HFF-Myc (cell line): ENCODE measurements around the gene CCDC92.

ENCODE experiments used
- DNase-seq: peaks from one replicate; pipeline ENCODE4 v3.0.0-alpha.2; 2011; ENCODE audit warnings: low read depth; ENCODE audit errors: extremely low read depth
- H3K4me3 ChIP-seq: replicated peaks from 2 replicates; pipeline ENCODE4 v1.5.1; 2011; ENCODE audit warnings: low read depth, mild to moderate bottlenecking, control low read depth, low read length
- TF ChIP-seq, protein P1 (sequence below): IDR thresholded peaks from 2 replicates; pipeline ENCODE4 v1.5.1; 2012; ENCODE audit warnings: mild to moderate bottlenecking, low read depth, low read length, control low read depth; ENCODE audit errors: missing control alignments

CCDC92 gene

DNA sequence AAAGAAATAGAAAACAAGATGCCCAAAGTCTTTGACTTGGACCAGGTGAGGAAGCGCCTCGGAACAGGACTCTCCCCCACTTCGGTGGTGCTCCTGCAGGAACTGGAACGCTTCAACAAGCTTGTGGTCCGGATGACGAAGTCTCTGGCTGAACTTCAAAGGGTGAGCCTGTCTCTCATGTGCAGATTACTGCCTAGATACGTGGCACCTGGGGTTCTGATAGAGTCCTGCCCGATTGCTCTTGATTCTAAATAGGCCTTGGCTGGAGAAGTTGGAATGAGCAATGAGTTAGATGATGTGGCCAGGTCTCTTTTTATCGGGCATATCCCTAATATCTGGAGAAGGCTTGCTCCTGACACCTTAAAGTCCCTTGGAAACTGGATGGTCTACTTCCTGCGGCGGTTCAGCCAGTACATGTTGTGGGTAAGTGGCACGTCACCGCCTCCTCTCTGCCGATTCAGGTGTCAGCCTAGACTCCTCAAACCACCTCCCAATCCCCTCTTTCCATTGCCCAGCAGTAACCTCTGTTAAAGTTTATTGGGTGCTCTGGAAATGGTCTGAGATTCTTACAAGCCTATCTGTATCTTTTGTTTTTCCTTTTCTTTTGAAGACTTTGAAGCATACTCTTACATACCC is 40.8 kb downstream of the CCDC92 start:
- H3K4me3 ChIP-seq, result no peak overlapping the region
- DNase-seq, result no peak

GRCh38 chr12:123929946-123930583 is 42.6 kb downstream of the CCDC92 start:
- H3K4me3 ChIP-seq, result no peak overlapping the region
- no peak for DNase-seq
- TF ChIP-seq, protein P1, sequence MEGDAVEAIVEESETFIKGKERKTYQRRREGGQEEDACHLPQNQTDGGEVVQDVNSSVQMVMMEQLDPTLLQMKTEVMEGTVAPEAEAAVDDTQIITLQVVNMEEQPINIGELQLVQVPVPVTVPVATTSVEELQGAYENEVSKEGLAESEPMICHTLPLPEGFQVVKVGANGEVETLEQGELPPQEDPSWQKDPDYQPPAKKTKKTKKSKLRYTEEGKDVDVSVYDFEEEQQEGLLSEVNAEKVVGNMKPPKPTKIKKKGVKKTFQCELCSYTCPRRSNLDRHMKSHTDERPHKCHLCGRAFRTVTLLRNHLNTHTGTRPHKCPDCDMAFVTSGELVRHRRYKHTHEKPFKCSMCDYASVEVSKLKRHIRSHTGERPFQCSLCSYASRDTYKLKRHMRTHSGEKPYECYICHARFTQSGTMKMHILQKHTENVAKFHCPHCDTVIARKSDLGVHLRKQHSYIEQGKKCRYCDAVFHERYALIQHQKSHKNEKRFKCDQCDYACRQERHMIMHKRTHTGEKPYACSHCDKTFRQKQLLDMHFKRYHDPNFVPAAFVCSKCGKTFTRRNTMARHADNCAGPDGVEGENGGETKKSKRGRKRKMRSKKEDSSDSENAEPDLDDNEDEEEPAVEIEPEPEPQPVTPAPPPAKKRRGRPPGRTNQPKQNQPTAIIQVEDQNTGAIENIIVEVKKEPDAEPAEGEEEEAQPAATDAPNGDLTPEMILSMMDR, result no peak

More for the DNA sequence above, 40.8 kb downstream of the CCDC92 start:
- TF ChIP-seq, protein P1, result no peak

- no peak overlapping the region for H3K4me3 ChIP-seq
- TF ChIP-seq, protein P1, result no peak
- no peak for DNase-seq
Measured at GRCh38 chr12:123928897-123929296, 43.7 kb downstream of the CCDC92 start.

- TF ChIP-seq, protein P1, result no peak
- H3K4me3 ChIP-seq, result no peak overlapping the region
Measured at GRCh38 chr12:123928274-123928865, 44.3 kb downstream of the CCDC92 start.

DNA sequence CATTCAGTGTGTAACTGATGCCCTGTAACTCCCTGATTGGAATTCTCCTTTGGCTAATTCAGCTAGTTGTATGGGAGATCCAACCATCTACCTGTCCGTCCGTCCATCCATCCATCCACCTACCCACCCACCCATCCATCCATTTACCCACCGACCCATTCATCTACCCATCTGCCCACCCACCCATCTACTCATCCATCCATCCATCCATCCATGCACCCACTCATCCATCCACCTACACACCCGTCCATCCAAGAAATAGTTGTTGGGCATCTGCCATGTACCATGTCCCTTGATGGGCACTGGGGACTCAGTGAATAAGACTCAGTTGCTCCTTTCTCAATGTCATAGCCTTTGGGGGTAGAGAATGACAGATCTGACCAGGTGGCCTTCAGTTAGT is 48.1 kb downstream of the CCDC92 start:
- TF ChIP-seq, protein P1, result no peak

More at GRCh38 chr12:123928274-123928865, 44.3 kb downstream of the CCDC92 start:
- no peak for DNase-seq

GRCh38 chr12:123923927-123924326 is 48.7 kb downstream of the CCDC92 start:
- H3K4me3 ChIP-seq, result no peak overlapping the region
- DNase-seq, result no peak
- TF ChIP-seq, protein P1, result no peak

More for the DNA sequence above, 48.1 kb downstream of the CCDC92 start:
- no peak for DNase-seq
- H3K4me3 ChIP-seq, result no peak overlapping the region
